ENCODE results near the gene APMAP.
"Not testable (repeated sequence)": the region's sequence is repeated elsewhere in the genome, so short reads cannot be mapped to it uniquely, and the experiment has no call there.

Gene APMAP

GRCh38 chr20:25006431-25007167, 14.0 kb upstream of the APMAP start:
- DNase-seq = no peak

- DNase-seq = no peak
Observed at GRCh38 chr20:25005661-25006060, 13.1 kb upstream of the APMAP start.

- no peak for DNase-seq
Observed at GRCh38 chr20:25005220-25005619, 12.7 kb upstream of the APMAP start.

- no peak for DNase-seq
Observed at GRCh38 chr20:25003002-25003401, 10.5 kb upstream of the APMAP start.

GRCh38 chr20:25001323-25001722, 8.8 kb upstream of the APMAP start:
- not testable (repeated sequence) for DNase-seq

GRCh38 chr20:25000268-25000801, 7.8 kb upstream of the APMAP start:
- no peak for DNase-seq

- DNase-seq = no peak
Observed at GRCh38 chr20:24999568-24999967, 7.0 kb upstream of the APMAP start.

GRCh38 chr20:24998631-24999445, 6.3 kb upstream of the APMAP start:
- no peak for DNase-seq

- no peak for DNase-seq
Observed at GRCh38 chr20:24998121-24998520, 5.6 kb upstream of the APMAP start.

GRCh38 chr20:24996449-24997377, 4.2 kb upstream of the APMAP start:
- no peak for DNase-seq

GRCh38 chr20:24995741-24996448, 3.3 kb upstream of the APMAP start:
- no peak for DNase-seq

GRCh38 chr20:24994470-24995368, 2.2 kb upstream of the APMAP start:
- DNase-seq = no peak

GRCh38 chr20:24994186-24994465, 1.6 kb upstream of the APMAP start:
- no peak for DNase-seq

- DNase-seq = peak; percentile 14
Observed at GRCh38 chr20:24993337-24994185, 1.0 kb upstream of the APMAP start.

- DNase-seq = no peak
Observed at GRCh38 chr20:24991897-24992486, 559 bp downstream of the APMAP start.

- DNase-seq = no peak
Observed at GRCh38 chr20:24990810-24991252, 1.7 kb downstream of the APMAP start.

GRCh38 chr20:24989162-24989561, 3.4 kb downstream of the APMAP start:
- no peak for DNase-seq

- DNase-seq = no peak
Observed at GRCh38 chr20:24987873-24988835, 4.4 kb downstream of the APMAP start.

- DNase-seq = no peak
Observed at GRCh38 chr20:24987244-24987643, 5.3 kb downstream of the APMAP start.

Data from NCI-H524 treated with DMSO at 0.1 percent for 48 hours (cell line).